IMR-90 (cell line): Measurements from ENCODE around the gene WIPI1. TPM values are rescaled to one million over a fixed set of nuclear protein-coding genes. Genes with fewer than 3 reads are reported as not detected.

ENCODE experiments used
- ATAC-seq: fragments of 200-7000 bp; cut with Tn5 transposase; 2 replicates; pipeline ENCODE4 v1.9.1; 2020; ENCODE audit warnings: low read depth, mild to moderate bottlenecking, moderate library complexity
- BruUV-seq: library from RNA; stranded (reverse); fragments of 400-500 nt; replicated peaks from 2 replicates; lab custom pipeline; 2021; lab: Mats Ljungman, UMichigan
- CTCF ChIA-PET: fragments of 300-600 bp; formaldehyde crosslinking; extraction: SDS; loops from one replicate; lab custom pipeline; 2021; ENCODE audit warnings: antibody characterized with exemption; lab: Yijun Ruan, JAX
- POLR2A ChIA-PET: fragments of 300-600 bp; sonication (Branson Sonifier 250); formaldehyde crosslinking; loops from one replicate; lab custom pipeline; 2022; ENCODE audit warnings: antibody characterized with exemption; ENCODE audit not compliant: unreplicated experiment; lab: Charles Lee
- DNase-seq: peaks from one replicate; pipeline ENCODE4 v3.0.0; 2013
- H2AFZ ChIP-seq: replicated peaks from 2 replicates; pipeline ENCODE3; 2013; ENCODE audit warnings: low read length, mild to moderate bottlenecking; ENCODE audit not compliant: poor library complexity
- H2AK5ac ChIP-seq: 2 replicates; pipeline ENCODE4 v1.6.1; 2013; ENCODE audit warnings: low read depth, low read length, inconsistent platforms
- H2AK9ac ChIP-seq: replicated peaks from 2 replicates; pipeline ENCODE3; 2013; ENCODE audit warnings: mild to moderate bottlenecking, low read depth, low read length, moderate library complexity; ENCODE audit not compliant: poor library complexity
- H2BK120ac ChIP-seq: 2 replicates; pipeline ENCODE4 v1.6.1; 2013; ENCODE audit warnings: low read depth, low read length, inconsistent platforms
- H2BK15ac ChIP-seq: 3 replicates; pipeline ENCODE4 v1.6.1; 2013; ENCODE audit warnings: low read depth, low read length, inconsistent platforms
- H2BK20ac ChIP-seq: 2 replicates; pipeline ENCODE4 v1.6.1; 2013; ENCODE audit warnings: low read depth, mild to moderate bottlenecking, inconsistent platforms, low read length, moderate library complexity
- H2BK5ac ChIP-seq: 2 replicates; pipeline ENCODE4 v1.6.1; 2013; ENCODE audit warnings: mild to moderate bottlenecking, low read depth, low read length, inconsistent platforms; ENCODE audit not compliant: poor library complexity, severe bottlenecking
- H3K14ac ChIP-seq: replicated peaks from 2 replicates; pipeline ENCODE4 v1.6.1; 2013; ENCODE audit warnings: low read depth, low read length, inconsistent platforms
- H3K18ac ChIP-seq: 2 replicates; pipeline ENCODE4 v1.6.1; 2013; ENCODE audit warnings: low read depth, low read length, control low read depth
- H3K23ac ChIP-seq: 2 replicates; pipeline ENCODE4 v1.6.1; 2013; ENCODE audit warnings: low read depth, low read length, inconsistent platforms
- H3K27ac ChIP-seq: 2 replicates; pipeline ENCODE4 v1.5.1; 2013; ENCODE audit warnings: mild to moderate bottlenecking, control low read depth, low read length; ENCODE audit not compliant: insufficient read depth
- H3K27me3 ChIP-seq: 2 replicates; pipeline ENCODE4 v1.6.1; 2013; ENCODE audit warnings: low read length; ENCODE audit not compliant: control insufficient read depth, insufficient read depth
- H3K36me3 ChIP-seq: 2 replicates; pipeline ENCODE4 v1.6.1; 2013; ENCODE audit warnings: low read length, mixed read lengths; ENCODE audit not compliant: control insufficient read depth, insufficient read depth
- H3K4ac ChIP-seq: 2 replicates; pipeline ENCODE4 v1.6.1; 2013; ENCODE audit warnings: low read depth, low read length, inconsistent platforms
- H3K4me1 ChIP-seq: 2 replicates; pipeline ENCODE4 v1.6.1; 2013; ENCODE audit warnings: low read length, mixed read lengths; ENCODE audit not compliant: control insufficient read depth, insufficient read depth
- H3K4me2 ChIP-seq: 2 replicates; pipeline ENCODE4 v1.6.1; 2013; ENCODE audit warnings: low read depth, mild to moderate bottlenecking, control low read depth, low read length, moderate library complexity
- H3K4me3 ChIP-seq: 2 replicates; pipeline ENCODE4 v1.5.1; 2013; ENCODE audit warnings: low read depth, mild to moderate bottlenecking, control low read depth, low read length, moderate library complexity; ENCODE audit not compliant: insufficient read depth
- H3K56ac ChIP-seq: 2 replicates; pipeline ENCODE4 v1.6.1; 2013; ENCODE audit warnings: low read length, inconsistent platforms; ENCODE audit not compliant: insufficient read depth; ENCODE audit errors: extremely low read depth
- H3K79me1 ChIP-seq, 2 experiments: 2 replicates each; pipeline ENCODE4 v1.6.1; 2013; ENCODE audit warnings: low read length in 2 of 2, inconsistent platforms in 1 of 2, low read depth in 1 of 2
- H3K9ac ChIP-seq: 2 replicates; pipeline ENCODE4 v1.6.1; 2013; ENCODE audit warnings: low read depth, low read length, control low read depth
- H3K9me1 ChIP-seq: 2 replicates; pipeline ENCODE4 v1.6.1; 2013; ENCODE audit warnings: low read length, inconsistent platforms; ENCODE audit not compliant: insufficient read depth
- H3K9me3 ChIP-seq: 2 replicates; pipeline ENCODE4 v1.6.1; 2013; ENCODE audit warnings: low read length; ENCODE audit not compliant: control insufficient read depth, insufficient read depth
- H4K20me1 ChIP-seq: 2 replicates; pipeline ENCODE4 v1.6.1; 2013; ENCODE audit warnings: low read length, inconsistent platforms; ENCODE audit not compliant: insufficient read depth
- H4K5ac ChIP-seq: 2 replicates; pipeline ENCODE4 v1.6.1; 2013; ENCODE audit warnings: mild to moderate bottlenecking, low read depth, low read length, control low read depth
- H4K8ac ChIP-seq, 2 experiments: 2 replicates each; pipeline ENCODE4 v1.6.1; 2013; ENCODE audit warnings: low read depth in 2 of 2, low read length in 2 of 2, control low read depth in 1 of 2, inconsistent platforms in 1 of 2
- H4K91ac ChIP-seq: 2 replicates; pipeline ENCODE4 v1.6.1; 2013; ENCODE audit warnings: low read depth, low read length, inconsistent platforms; ENCODE audit not compliant: insufficient read depth
- BHLHE40 ChIP-seq: fragments of 150-350 bp; IDR thresholded peaks from 2 replicates; pipeline ENCODE4 v1.6.1; 2016; ENCODE audit warnings: mild to moderate bottlenecking, low read depth, low read length
- CEBPB ChIP-seq: IDR thresholded peaks from 2 replicates; pipeline ENCODE4 v1.6.1; 2012; ENCODE audit warnings: low read depth, low read length, improper control_type of control experiment
- CHD1 ChIP-seq: IDR thresholded peaks from 2 replicates; pipeline ENCODE4 v1.6.1; 2012; ENCODE audit warnings: low read depth, low read length, improper control_type of control experiment
- FOS ChIP-seq: fragments of 150-350 bp; IDR thresholded peaks from 2 replicates; pipeline ENCODE4 v1.6.1; 2016; ENCODE audit warnings: low read depth, low read length
- MAFK ChIP-seq: IDR thresholded peaks from 2 replicates; pipeline ENCODE4 v1.6.1; 2012; ENCODE audit warnings: low read depth, low read length, improper control_type of control experiment
- MAZ ChIP-seq: IDR thresholded peaks from 2 replicates; pipeline ENCODE4 v1.6.1; 2012; ENCODE audit warnings: low read depth, mild to moderate bottlenecking, low read length, improper control_type of control experiment, moderate library complexity, borderline replicate concordance
- MXI1 ChIP-seq: IDR thresholded peaks from 2 replicates; pipeline ENCODE4 v1.6.1; 2012; ENCODE audit warnings: low read depth, mild to moderate bottlenecking, low read length, moderate library complexity, borderline replicate concordance
- NFE2L2 ChIP-seq: fragments of 150-350 bp; IDR thresholded peaks from 2 replicates; pipeline ENCODE4 v1.6.1; 2016; ENCODE audit warnings: low read depth, mild to moderate bottlenecking, low read length
- POLR2A ChIP-seq: IDR thresholded peaks from 2 replicates; pipeline ENCODE4 v1.6.1; 2012; ENCODE audit warnings: mild to moderate bottlenecking, low read depth, low read length
- RAD21 ChIP-seq: IDR thresholded peaks from 2 replicates; pipeline ENCODE4 v1.6.1; 2012; ENCODE audit warnings: low read length, improper control_type of control experiment
- RCOR1 ChIP-seq: IDR thresholded peaks from 2 replicates; pipeline ENCODE4 v1.6.1; 2012; ENCODE audit warnings: mild to moderate bottlenecking, low read length, improper control_type of control experiment; ENCODE audit not compliant: insufficient replicate concordance
- RFX5 ChIP-seq: IDR thresholded peaks from 2 replicates; pipeline ENCODE4 v1.8.0; 2012; ENCODE audit warnings: low read depth, mild to moderate bottlenecking, low read length, moderate library complexity
- SMC3 ChIP-seq: fragments of 150-350 bp; IDR thresholded peaks from 2 replicates; pipeline ENCODE4 v1.6.1; 2016; ENCODE audit warnings: low read depth, mild to moderate bottlenecking, antibody characterized with exemption, low read length, moderate library complexity
- WGBS, 2 experiments: methylation state at CpG; one replicate each; pipeline versions ENCODE4 v1.1.5 to v1.1.7; 2013; ENCODE audit warnings: missing lambda C conversion rate in 2 of 2; ENCODE audit not compliant: insufficient read length in 1 of 2; ENCODE audit errors: extremely low coverage in 2 of 2; 5-methylcytosine and 5-hydroxymethylcytosine counted together
- dilution Hi-C: fragments of 300-500 bp; cut with HindIII; formaldehyde crosslinking; loops from one replicate; pipeline ENCODE4 v1.14.3; 2018; ENCODE audit warnings: low sequenced_read_pairs; ENCODE audit not compliant: unreplicated experiment
- in situ Hi-C: fragments of 300-500 bp; cut with MboI; formaldehyde crosslinking; loops from 3 replicates; pipeline ENCODE4 v1.14.3; 2019; ENCODE audit warnings: low sequenced_read_pairs, inconsistent platforms, mixed read lengths
- intact Hi-C: fragments of 100-400 bp; cut with micrococcal nuclease; formaldehyde crosslinking; loops from 2 replicates; pipeline ENCODE4 v1.10.0; 2022
- polyA plus RNA-seq, 3 experiments: library from polyadenylated mRNA; depleted of rRNA; stranded (reverse); fragments of >200 nt; gene quantifications; 2 replicates each; pipeline ENCODE4 v1.2.3, GENCODE V29; 2012; ENCODE audit warnings: low replicate concordance in 1 of 3
- total RNA-seq: library from RNA; depleted of rRNA; stranded (reverse); fragments of >200 nt; gene quantifications from 2 replicates; pipeline ENCODE4 v1.2.3, GENCODE V29; 2012
- TF ChIP-seq, protein P1 (sequence below): fragments of 150-350 bp; IDR thresholded peaks from 2 replicates; pipeline ENCODE4 v1.6.1; 2017; ENCODE audit warnings: mild to moderate bottlenecking, antibody characterized with exemption, low read length, low read depth
- TF ChIP-seq, protein P2 (sequence below): fragments of 150-350 bp; IDR thresholded peaks from 2 replicates; pipeline ENCODE4 v1.6.1; 2016; ENCODE audit warnings: low read depth, mild to moderate bottlenecking, low read length, moderate library complexity, borderline replicate concordance
- TF ChIP-seq, protein P3 (sequence below): conservative IDR thresholded peaks from 2 replicates; pipeline ENCODE4 v1.5.1; 2012; ENCODE audit warnings: mild to moderate bottlenecking, low read depth, low read length, improper control_type of control experiment

Gene WIPI1
- total and polyA plus RNA-seq, 2 of the 4 experiments (the other 2 are of a cell fraction) = 78.6 to 129 TPM

DNA sequence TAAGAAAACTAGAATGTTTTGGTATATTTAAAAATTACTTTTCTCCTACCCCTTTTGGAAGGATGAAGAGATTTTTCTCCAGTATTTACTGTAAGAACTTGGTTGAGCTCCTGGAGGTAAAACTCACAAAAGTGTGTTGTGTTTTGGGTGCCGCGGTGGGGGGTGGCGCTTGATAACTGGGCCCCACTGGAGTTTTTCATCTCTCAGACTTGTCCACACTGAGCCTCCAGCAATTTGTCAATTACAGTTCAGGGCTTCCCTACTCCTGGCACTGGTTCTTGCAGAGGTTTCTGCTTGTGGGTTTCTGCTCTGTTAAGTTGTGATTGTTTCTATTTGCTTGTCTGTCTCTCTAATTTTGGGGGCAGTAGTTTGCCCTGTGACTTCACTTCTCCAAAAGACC, 40.0 kb downstream of the WIPI1 start:
- Histone ChIP-seq H2BK5ac (no peak overlapping the region), H2BK20ac (no peak overlapping the region), H4K8ac (no peak overlapping the region), H3K27ac (no peak overlapping the region), H2AFZ (no peak overlapping the region), H3K36me3 (peaks cover 19% of the 10 kb centered on the region), H2AK5ac (no peak overlapping the region), H3K4ac (no peak overlapping the region), H3K79me1 (no peaks in the 10 kb centered on the region), H3K4me3 (no peak overlapping the region), H3K56ac (no peak overlapping the region), H2AK9ac (no peak overlapping the region), H4K5ac (no peak overlapping the region), H3K27me3 (no peaks in the 10 kb centered on the region), H2BK15ac (no peak overlapping the region), H4K20me1 (no peaks in the 10 kb centered on the region), H3K9me3 (peaks cover 7% of the 10 kb centered on the region; the same call in 1 of the 2 replicates), H4K91ac (no peak overlapping the region), H3K9me1 (no peaks in the 10 kb centered on the region; the same call in 1 of the 2 replicates), H3K18ac (no peak overlapping the region), H3K23ac (no peak overlapping the region), H2BK120ac (no peak overlapping the region), H3K9ac (no peak overlapping the region), H3K14ac (no peak overlapping the region), H3K4me1 (no peaks in the 10 kb centered on the region), H3K4me2 (no peak overlapping the region)
- intact Hi-C loops = no loop called here
- BruUV-seq = no TSS peak
- TF ChIP-seq POLR2A (no peak), CHD1 (no peak), RFX5 (no peak), RAD21 (no peak), MAFK (no peak), FOS (no peak), SMC3 (no peak), RCOR1 (no peak), BHLHE40 (no peak), MXI1 (no peak), MAZ (no peak), NFE2L2 (no peak), CEBPB (no peak)
- TF ChIP-seq, protein P1, sequence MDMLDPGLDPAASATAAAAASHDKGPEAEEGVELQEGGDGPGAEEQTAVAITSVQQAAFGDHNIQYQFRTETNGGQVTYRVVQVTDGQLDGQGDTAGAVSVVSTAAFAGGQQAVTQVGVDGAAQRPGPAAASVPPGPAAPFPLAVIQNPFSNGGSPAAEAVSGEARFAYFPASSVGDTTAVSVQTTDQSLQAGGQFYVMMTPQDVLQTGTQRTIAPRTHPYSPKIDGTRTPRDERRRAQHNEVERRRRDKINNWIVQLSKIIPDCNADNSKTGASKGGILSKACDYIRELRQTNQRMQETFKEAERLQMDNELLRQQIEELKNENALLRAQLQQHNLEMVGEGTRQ = no peak
- TF ChIP-seq, protein P2, sequence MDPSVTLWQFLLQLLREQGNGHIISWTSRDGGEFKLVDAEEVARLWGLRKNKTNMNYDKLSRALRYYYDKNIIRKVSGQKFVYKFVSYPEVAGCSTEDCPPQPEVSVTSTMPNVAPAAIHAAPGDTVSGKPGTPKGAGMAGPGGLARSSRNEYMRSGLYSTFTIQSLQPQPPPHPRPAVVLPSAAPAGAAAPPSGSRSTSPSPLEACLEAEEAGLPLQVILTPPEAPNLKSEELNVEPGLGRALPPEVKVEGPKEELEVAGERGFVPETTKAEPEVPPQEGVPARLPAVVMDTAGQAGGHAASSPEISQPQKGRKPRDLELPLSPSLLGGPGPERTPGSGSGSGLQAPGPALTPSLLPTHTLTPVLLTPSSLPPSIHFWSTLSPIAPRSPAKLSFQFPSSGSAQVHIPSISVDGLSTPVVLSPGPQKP = no peak
- TF ChIP-seq, protein P3, sequence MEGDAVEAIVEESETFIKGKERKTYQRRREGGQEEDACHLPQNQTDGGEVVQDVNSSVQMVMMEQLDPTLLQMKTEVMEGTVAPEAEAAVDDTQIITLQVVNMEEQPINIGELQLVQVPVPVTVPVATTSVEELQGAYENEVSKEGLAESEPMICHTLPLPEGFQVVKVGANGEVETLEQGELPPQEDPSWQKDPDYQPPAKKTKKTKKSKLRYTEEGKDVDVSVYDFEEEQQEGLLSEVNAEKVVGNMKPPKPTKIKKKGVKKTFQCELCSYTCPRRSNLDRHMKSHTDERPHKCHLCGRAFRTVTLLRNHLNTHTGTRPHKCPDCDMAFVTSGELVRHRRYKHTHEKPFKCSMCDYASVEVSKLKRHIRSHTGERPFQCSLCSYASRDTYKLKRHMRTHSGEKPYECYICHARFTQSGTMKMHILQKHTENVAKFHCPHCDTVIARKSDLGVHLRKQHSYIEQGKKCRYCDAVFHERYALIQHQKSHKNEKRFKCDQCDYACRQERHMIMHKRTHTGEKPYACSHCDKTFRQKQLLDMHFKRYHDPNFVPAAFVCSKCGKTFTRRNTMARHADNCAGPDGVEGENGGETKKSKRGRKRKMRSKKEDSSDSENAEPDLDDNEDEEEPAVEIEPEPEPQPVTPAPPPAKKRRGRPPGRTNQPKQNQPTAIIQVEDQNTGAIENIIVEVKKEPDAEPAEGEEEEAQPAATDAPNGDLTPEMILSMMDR = no peak
- no CpG with 5 or more reads among the region's 3 CpGs for WGBS, 2 experiments
- dilution Hi-C loops = no loop called here
- CTCF ChIA-PET = no interaction called here
- ATAC-seq (no peak), DNase-seq (no peak)
- in situ Hi-C loops = no loop called here
- POLR2A ChIA-PET = no interaction called here
